ENCODE results near the gene SUPT6H. TPM values are rescaled to one million over a fixed set of nuclear protein-coding genes. Genes with fewer than 3 reads are reported as not detected.

Gene SUPT6H
- total and polyA plus RNA-seq, 9 of the 15 experiments (the other 6 are each of a cell fraction or from before 2014, with no cell fraction given) = 1.7 to 77.7 (median 49.2) TPM

DNA sequence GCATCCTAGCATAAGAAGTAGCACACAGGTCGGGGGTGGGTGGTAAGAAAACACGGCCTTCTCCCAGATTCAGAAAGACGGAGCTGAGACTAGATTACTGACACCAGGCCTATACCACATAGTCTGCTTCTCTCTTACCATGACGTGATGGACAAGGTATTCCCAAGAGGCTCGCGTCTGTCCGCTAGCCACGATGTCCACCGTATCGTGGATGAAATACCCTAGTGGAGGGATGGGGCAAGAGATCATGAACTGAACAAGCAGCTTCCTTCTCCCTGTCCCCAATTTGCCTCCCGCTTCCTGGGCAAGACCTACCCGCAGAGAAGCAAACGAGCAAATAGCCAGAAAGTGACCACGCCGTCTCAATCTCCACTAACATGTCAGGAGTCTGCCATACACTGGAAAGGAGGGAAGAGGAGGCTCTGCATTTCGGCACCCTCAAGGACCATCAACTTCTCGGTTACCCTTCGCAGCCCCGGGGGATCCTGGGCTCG, 63.2 kb downstream of the SUPT6H start (continued):
- TF ChIP-seq, protein P1, sequence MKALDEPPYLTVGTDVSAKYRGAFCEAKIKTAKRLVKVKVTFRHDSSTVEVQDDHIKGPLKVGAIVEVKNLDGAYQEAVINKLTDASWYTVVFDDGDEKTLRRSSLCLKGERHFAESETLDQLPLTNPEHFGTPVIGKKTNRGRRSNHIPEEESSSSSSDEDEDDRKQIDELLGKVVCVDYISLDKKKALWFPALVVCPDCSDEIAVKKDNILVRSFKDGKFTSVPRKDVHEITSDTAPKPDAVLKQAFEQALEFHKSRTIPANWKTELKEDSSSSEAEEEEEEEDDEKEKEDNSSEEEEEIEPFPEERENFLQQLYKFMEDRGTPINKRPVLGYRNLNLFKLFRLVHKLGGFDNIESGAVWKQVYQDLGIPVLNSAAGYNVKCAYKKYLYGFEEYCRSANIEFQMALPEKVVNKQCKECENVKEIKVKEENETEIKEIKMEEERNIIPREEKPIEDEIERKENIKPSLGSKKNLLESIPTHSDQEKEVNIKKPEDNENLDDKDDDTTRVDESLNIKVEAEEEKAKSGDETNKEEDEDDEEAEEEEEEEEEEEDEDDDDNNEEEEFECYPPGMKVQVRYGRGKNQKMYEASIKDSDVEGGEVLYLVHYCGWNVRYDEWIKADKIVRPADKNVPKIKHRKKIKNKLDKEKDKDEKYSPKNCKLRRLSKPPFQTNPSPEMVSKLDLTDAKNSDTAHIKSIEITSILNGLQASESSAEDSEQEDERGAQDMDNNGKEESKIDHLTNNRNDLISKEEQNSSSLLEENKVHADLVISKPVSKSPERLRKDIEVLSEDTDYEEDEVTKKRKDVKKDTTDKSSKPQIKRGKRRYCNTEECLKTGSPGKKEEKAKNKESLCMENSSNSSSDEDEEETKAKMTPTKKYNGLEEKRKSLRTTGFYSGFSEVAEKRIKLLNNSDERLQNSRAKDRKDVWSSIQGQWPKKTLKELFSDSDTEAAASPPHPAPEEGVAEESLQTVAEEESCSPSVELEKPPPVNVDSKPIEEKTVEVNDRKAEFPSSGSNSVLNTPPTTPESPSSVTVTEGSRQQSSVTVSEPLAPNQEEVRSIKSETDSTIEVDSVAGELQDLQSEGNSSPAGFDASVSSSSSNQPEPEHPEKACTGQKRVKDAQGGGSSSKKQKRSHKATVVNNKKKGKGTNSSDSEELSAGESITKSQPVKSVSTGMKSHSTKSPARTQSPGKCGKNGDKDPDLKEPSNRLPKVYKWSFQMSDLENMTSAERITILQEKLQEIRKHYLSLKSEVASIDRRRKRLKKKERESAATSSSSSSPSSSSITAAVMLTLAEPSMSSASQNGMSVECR (CRISPR knock-in tag; IDR thresholded peaks at IDR 0.05) = no peak
- TF ChIP-seq DLX4 (CRISPR knock-in tag; IDR thresholded peaks at IDR 0.05) (no peak), PHF8 (IDR thresholded peaks at IDR 0.05; ENCODE audit: borderline replicate concordance, low read length) (no peak), CBX5 (IDR thresholded peaks at IDR 0.05; ENCODE audit: borderline replicate concordance, low read depth) (peak; percentile 0; the same call in 1 of the 2 replicates), NFIC (IDR thresholded peaks at IDR 0.05) (no peak), CREM (IDR thresholded peaks at IDR 0.05; ENCODE audit: low read depth) (peak; percentile 57), GATA2 (CRISPR knock-in tag; IDR thresholded peaks at IDR 0.05) (no peak), GATAD2B (IDR thresholded peaks at IDR 0.05; ENCODE audit: borderline replicate concordance) (no peak), KDM5B (IDR thresholded peaks at IDR 0.05; ENCODE audit: insufficient replicate concordance, low read depth, low read length) (peak; percentile 46), MAFF (IDR thresholded peaks at IDR 0.05; ENCODE audit: low read length) (no peak), LCOR (CRISPR knock-in tag; IDR thresholded peaks at IDR 0.05) (no peak), HCFC1 (IDR thresholded peaks at IDR 0.05; ENCODE audit: low read depth, low read length) (no peak), NR3C1 (CRISPR knock-in tag; IDR thresholded peaks at IDR 0.05) (no peak), E4F1 (CRISPR knock-in tag; IDR thresholded peaks at IDR 0.05; ENCODE audit: borderline replicate concordance) (peak; percentile 60; the same call in 1 of the 2 replicates), POLR2AphosphoS2 (IDR thresholded peaks at IDR 0.05; ENCODE audit: low read length) (peak; percentile 90), NRF1 (conservative IDR thresholded peaks at IDR 0.05 in 1 of 2, IDR thresholded peaks at IDR 0.05 in 1 of 2) (no peak), WHSC1 (IDR thresholded peaks at IDR 0.05; ENCODE audit: low read length) (no peak), U2AF2 (optimal IDR thresholded peaks at IDR 0.05; ENCODE audit: low read depth, low read length) (no peak), CAMTA2 (CRISPR knock-in tag; conservative IDR thresholded peaks at IDR 0.05) (0 out of 2 replicates have a peak, but pooled peaks have one; percentile 8), ZNF121 (CRISPR knock-in tag; conservative IDR thresholded peaks at IDR 0.05) (no peak), CGGBP1 (CRISPR knock-in tag; IDR thresholded peaks at IDR 0.05) (peak; percentile 47; the same call in 1 of the 2 replicates)

All from K562 (cell line).